Heart right ventricle (tissue), 16 donors: ENCODE measurements around the gene ZSCAN5A. TPM values are rescaled to one million over a fixed set of nuclear protein-coding genes. Genes with fewer than 3 reads are reported as not detected.

Experiments used
- ATAC-seq, 8 donors: fragments of 200-7000 bp; cut with Tn5 transposase; one replicate each; pipeline ENCODE4 v1.9.1; 2020; ENCODE audit warnings: mild to moderate bottlenecking in 8 of 8, moderate library complexity in 8 of 8, moderate number of reproducible peaks in 1 of 8
- DNase-seq, 2 donors: peaks; one replicate each; pipeline ENCODE4 v3.0.0-alpha.2; 2020
- H3K27ac ChIP-seq, 10 donors: fragments of 200-600 bp; sonication (generic) in 2 of 10; one replicate each; pipeline versions ENCODE4 v1.5.0 to v1.8.0; 2020 to 2022; ENCODE audit warnings: mild to moderate bottlenecking in 3 of 10
- H3K27me3 ChIP-seq, 7 donors: fragments of 200-600 bp; one replicate each; pipeline ENCODE4 v1.8.0; 2021 to 2022; ENCODE audit warnings: mild to moderate bottlenecking in 2 of 7
- H3K36me3 ChIP-seq, 9 donors: fragments of 200-600 bp; sonication (generic) in 1 of 9; one replicate each; pipeline versions ENCODE4 v1.5.0 to v1.8.0; 2020 to 2022; ENCODE audit warnings: mild to moderate bottlenecking in 2 of 9
- H3K4me1 ChIP-seq, 9 donors: fragments of 200-600 bp; sonication (generic) in 1 of 9; one replicate each; pipeline versions ENCODE4 v1.5.0 to v1.8.0; 2020 to 2022; ENCODE audit warnings: mild to moderate bottlenecking in 4 of 9
- H3K4me3 ChIP-seq, 10 donors: fragments of 200-600 bp; sonication (generic) in 2 of 10; one replicate each; pipeline versions ENCODE4 v1.5.0 to v1.8.0; 2020 to 2022; ENCODE audit warnings: mild to moderate bottlenecking in 7 of 10, moderate library complexity in 2 of 10
- H3K9me3 ChIP-seq, 11 donors: fragments of 200-600 bp in 10 of 11; sonication (generic) in 2 of 11; one replicate each; pipeline versions ENCODE4 v1.5.0 to v1.8.0; 2013 to 2022; ENCODE audit warnings: mild to moderate bottlenecking in 2 of 11, control low read depth in 1 of 11, moderate library complexity in 1 of 11
- WGBS, 2 donors: extraction: QIAGEN DNeasy Blood & Tissue Kit; methylation state at CpG; one replicate each; pipeline ENCODE4 v1.1.7; 2013; ENCODE audit warnings: inconsistent platforms in 1 of 2; 5-methylcytosine and 5-hydroxymethylcytosine counted together
- intact Hi-C, 10 donors: fragments of 100-400 bp; cut with DNase I; formaldehyde crosslinking; loops; one replicate each; pipeline versions ENCODE4 v1.11.1 to v1.14.2; 2022
- polyA plus RNA-seq, 2 donors: library from polyadenylated mRNA; stranded (reverse); fragments of 200-250 nt; gene quantifications; one replicate each; pipeline ENCODE4 v1.2.3, GENCODE V29; 2013
- total RNA-seq, 10 donors: library from RNA; stranded (reverse); fragmentation: NEBNext Ultra II Directional in 3 of 10; extraction: Animal tissue kit (Norgen Biotek cat#: 25700) in 3 of 10; gene quantifications; one replicate each; pipeline versions ENCODE4 v1.2.1 to v1.2.4, GENCODE V29; 2021 to 2023
- TF ChIP-seq, protein P1 (sequence below), 9 donors: fragments of 200-600 bp; sonication (generic) in 2 of 9; IDR thresholded peaks; one replicate each; pipeline versions ENCODE4 v1.5.0 to v1.8.0; 2021 to 2022; ENCODE audit warnings: antibody characterized with exemption in 9 of 9, mild to moderate bottlenecking in 5 of 9, moderate library complexity in 1 of 9
- donor health status: Arrhythmogenic right ventricular cardiomyopathy.
- donor health status: ischemic (EF 13 %, LVEDD 7.1; RV severe dilation, severe dysfunction).
- donor health status: healthy with polysubstance abuse.
- donor health status: DM: no; HTN: yes; CAD: no.
- donor health status: DM: no; HTN: no; CAD: no.
- donor health status: ischemic (EF 25% LVEDD 6.9; RV normal size, moderate dysfunction).
- donor health status: ischemic (EF 25% LVEDD 5.7; RV mildly dilated, moderate dysfunction).
- donor health status: healthy.
- donor health status: DM: yes; HTN: yes; CAD: no.
- donor health status: Ischemic cardiomyopathy.
- donor health status: ischemic (EF 35%, LVEDD 5.7; RV mildly dilated, moderate dysfunction).
- donor health status: nonischemic (EF 11% LVEDD 7.7; RV severe dilation, severe dysfunction).
- donor health status: DM: yes; HTN: yes; CAD: no.
- donor health status: PGD.
- donor health status: ischemic (EF 29% LVEDD 5.4; RV normal size, mild dysfunction).
- donor health status: nonischemic (EF 23%, LVEDD 6.1; RV moderate dilation, normal function).

The ZSCAN5A gene
- total and polyA plus RNA-seq, 12 donors, result 9.5 to 33.4 (median 20.5) TPM

DNA sequence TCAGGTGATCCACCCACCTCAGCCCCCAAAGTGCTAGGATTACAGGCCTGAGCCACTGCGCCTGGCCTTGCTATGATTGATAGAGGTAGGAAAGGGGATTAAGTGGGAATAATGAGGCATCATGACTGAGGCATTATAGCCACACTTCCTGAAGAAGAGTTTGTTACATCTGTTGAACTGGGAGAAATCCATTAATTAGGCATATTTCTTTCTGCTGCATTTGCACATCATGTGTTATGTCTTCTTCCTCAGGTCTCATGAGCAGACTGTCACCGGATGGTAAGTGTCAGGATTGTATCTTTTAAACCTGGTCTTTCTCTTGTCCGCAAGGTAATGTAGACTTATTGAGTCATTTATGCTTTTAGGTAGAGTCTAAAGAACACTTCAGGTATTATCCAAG, 29.9 kb downstream of the ZSCAN5A start:
- Histone ChIP-seq H3K9me3 (no peaks in the 10 kb centered on the region), H3K4me3 (no peak overlapping the region), H3K27me3 (no peaks in the 10 kb centered on the region), H3K4me1 (no peaks in the 10 kb centered on the region), H3K27ac (no peak overlapping the region), H3K36me3 (peaks cover 0 to 26% (median 0%) of the 10 kb centered on the region in 9 donors)
- TF ChIP-seq, protein P1, sequence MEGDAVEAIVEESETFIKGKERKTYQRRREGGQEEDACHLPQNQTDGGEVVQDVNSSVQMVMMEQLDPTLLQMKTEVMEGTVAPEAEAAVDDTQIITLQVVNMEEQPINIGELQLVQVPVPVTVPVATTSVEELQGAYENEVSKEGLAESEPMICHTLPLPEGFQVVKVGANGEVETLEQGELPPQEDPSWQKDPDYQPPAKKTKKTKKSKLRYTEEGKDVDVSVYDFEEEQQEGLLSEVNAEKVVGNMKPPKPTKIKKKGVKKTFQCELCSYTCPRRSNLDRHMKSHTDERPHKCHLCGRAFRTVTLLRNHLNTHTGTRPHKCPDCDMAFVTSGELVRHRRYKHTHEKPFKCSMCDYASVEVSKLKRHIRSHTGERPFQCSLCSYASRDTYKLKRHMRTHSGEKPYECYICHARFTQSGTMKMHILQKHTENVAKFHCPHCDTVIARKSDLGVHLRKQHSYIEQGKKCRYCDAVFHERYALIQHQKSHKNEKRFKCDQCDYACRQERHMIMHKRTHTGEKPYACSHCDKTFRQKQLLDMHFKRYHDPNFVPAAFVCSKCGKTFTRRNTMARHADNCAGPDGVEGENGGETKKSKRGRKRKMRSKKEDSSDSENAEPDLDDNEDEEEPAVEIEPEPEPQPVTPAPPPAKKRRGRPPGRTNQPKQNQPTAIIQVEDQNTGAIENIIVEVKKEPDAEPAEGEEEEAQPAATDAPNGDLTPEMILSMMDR (IDR thresholded peaks at IDR 0.05), result no peak
- DNase-seq, result no peak
- intact Hi-C loops, result no loop called here
- no peak for ATAC-seq
- 95 to 98% methylated on average over 3 of the region's 3 CpGs for WGBS, 2 donors

- TF ChIP-seq, protein P1 (IDR thresholded peaks at IDR 0.05), result no peak
- H3K9me3 ChIP-seq, result no peaks in the 10 kb centered on the region
- 95 to 97% methylated on average over 4 of the region's 4 CpGs for WGBS, 2 donors
- H3K4me1 ChIP-seq, result no peaks in the 10 kb centered on the region
- ATAC-seq (no peak), DNase-seq (no peak)
- intact Hi-C loops, result no loop called here
- H3K27ac ChIP-seq, result no peak overlapping the region
- H3K4me3 ChIP-seq, result no peak overlapping the region
- H3K27me3 ChIP-seq, result no peaks in the 10 kb centered on the region
- H3K36me3 ChIP-seq, result peaks cover 0 to 20% (median 0%) of the 10 kb centered on the region in 9 donors
Measured at GRCh38 chr19:56282809-56283208, 31.8 kb downstream of the ZSCAN5A start.

DNA sequence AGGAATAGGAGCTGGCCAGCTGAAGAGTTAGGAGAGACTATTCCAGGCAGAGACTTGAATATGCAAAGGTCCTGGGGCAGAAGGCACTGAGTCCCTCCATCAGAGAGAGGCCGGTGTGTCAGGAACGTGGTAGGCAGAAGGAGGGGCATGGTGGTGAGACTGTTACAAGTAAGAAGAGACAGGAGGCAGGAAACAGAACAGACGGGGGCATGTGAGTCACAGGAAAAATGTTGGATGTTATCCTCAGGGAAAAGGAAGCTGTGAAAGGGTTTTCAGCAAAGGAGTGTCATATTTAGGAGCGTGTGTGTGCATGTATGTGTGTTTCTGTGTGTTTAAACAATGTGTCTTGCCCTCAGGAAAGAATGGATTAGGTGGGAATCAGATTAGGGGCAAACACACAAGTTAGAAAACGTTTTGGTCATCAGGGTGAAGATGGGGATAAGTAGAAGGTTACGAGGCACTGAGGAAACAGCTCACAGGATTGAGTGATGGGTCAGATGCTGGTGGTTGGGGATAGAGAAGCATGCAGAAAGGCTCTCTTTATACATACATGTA, 41.0 kb downstream of the ZSCAN5A start:
- ATAC-seq (no peak), DNase-seq (no peak)
- Histone ChIP-seq H3K27me3 (no peaks in the 10 kb centered on the region), H3K36me3 (peaks cover 0 to 18% (median 0%) of the 10 kb centered on the region in 9 donors), H3K4me1 (peaks cover 0 to 16% (median 0%) of the 10 kb centered on the region in 9 donors), H3K9me3 (peaks cover 0 to 5% (median 0%) of the 10 kb centered on the region in 11 donors), H3K4me3 (no peak overlapping the region), H3K27ac (no peak overlapping the region)
- 49 to 53% methylated on average over 6 of the region's 6 CpGs for WGBS, 2 donors
- TF ChIP-seq, protein P1 (IDR thresholded peaks at IDR 0.05), result no peak
- intact Hi-C loops, result no loop called here

DNA sequence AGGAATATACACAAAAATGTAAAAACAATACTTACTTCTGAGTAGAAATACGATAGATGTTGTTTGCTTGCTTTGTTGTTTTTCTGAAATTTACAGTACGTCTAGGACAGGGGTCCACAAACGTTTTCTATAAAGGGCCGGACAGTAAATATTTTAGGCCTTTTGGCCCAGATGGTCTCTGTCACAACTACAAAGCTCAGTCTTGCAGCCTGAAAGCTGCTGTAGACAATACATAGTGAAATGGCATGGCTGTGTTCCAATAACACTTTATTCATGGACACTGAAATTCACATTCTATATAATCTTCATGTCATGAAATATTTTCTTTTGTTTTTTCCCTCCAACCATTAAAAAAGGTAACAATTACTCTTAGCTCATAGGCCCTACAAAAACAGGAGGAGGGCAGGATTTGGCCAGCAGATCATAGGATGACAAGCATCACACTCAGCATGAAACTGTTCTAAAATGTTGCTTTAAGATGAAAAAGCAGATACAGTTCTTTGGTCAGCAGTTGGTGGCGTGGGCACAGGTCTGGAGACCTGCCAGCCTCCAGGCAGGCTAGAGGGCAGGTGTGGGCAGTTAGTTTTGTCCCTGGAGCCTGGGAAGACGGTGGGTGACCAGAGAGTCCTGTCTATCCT, 42.4 kb downstream of the ZSCAN5A start, which contains the start of gene EDDM13:
Gene EDDM13, plus strand, starts transcription at position 588 of the 638 bp plus-strand sequence. CDS start 87 bp downstream, outside the sequence.
- DNase-seq (no peak), ATAC-seq (no peak)
- WGBS, 2 donors, result 91 to 92% methylated on average over 6 of the region's 6 CpGs
- Histone ChIP-seq H3K4me3 (no peak within 1 kb of the TSS), H3K27ac (no peak within 1 kb of the TSS), H3K27me3 (no peaks in the 10 kb centered on the region), H3K9me3 (peaks cover 0 to 5% (median 0%) of the 10 kb centered on the region in 11 donors), H3K36me3 (peaks cover 0 to 18% (median 0%) of the 10 kb centered on the region in 9 donors), H3K4me1 (peaks cover 0 to 16% (median 0%) of the 10 kb centered on the region in 9 donors)
- TF ChIP-seq, protein P1 (IDR thresholded peaks at IDR 0.05), result no peak
- intact Hi-C loops, result no loop called here
